GM12801 (cell line): Measurements from ENCODE around the gene ZNHIT1.

Experiments used
- CTCF ChIP-seq: IDR thresholded peaks from one replicate; pipeline ENCODE4 v1.5.1; 2011; ENCODE audit warnings: control low read depth; ENCODE audit not compliant: insufficient read length; ENCODE audit errors: extremely low read depth

The ZNHIT1 gene

GRCh38 chr7:101241443-101242349 is 23.7 kb downstream of the ZNHIT1 start:
- no peak for TF ChIP-seq CTCF

DNA sequence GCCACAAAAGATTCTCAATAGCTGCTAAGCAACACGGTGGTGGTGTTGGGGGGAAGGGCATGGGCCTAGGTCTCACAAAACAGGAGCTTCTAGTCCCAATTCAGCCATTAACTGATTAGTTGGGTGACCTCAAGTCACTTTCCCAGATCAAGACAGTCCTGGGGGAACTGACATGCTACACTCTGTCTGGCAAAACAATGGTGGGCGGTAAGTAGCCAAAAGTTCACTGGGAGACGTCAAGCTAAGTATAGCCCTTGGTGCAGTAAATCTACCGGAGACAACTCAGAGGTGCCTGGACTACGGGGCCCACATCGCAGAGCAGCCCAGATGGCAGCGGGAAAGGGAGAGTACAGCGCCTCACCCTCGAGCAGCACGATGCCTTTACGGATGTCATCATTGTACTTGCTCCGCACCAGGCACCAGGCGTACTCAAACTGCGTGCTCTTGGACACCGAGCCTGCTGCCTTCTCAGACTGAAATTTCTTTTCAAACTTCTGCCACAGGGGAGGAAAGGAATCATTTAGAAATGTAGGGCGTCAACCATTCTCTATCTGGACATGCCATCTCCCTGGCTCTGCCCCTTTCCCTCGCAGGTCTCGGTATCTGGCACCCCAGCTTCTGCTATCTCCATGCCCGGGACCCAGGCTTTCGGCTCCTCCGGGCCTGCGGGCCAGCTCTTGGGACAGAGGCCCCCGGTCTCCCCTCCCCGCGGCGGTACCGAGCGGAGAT is 25.8 kb downstream of the ZNHIT1 start:
- no peak for TF ChIP-seq CTCF

DNA sequence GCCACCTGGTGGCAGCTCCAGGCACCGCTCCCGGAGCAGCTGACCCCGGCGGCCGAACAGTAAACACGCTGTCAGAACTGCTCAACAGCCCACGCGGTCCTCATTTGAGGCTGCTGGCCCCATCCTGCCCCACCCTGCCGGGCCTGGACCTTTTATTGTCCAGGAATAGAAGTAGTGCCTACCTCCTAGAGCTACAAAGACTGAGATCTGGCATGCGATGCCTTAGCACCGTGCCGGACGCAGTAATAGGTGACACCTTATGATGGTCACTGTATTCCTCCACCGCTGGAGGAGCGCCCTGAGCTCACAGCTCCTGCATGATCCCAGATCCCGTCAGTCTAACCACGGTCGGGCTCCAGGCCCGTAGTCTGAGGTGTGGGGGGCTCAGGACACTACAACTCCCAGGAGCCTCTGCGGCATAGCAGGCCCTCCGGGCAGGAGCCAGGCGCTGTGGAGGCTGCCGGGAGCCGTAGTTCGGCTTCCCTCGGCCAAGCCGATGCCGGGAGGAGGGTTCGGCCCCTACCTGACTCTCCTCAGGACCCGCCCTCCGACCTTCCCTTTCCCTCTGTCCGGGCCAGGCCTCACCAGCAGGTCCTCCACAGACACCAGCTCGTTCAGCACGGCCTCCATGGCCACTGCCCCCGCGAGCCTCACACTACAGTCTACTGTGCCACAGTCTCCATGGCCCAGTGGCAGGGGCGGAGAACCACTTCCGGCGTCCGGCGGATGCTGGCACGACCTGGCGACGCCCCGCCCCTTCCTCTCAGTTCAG is 26.6 kb downstream of the ZNHIT1 start, which contains the start of gene FIS1:
Gene FIS1, minus strand, starts transcription at position 707 of the 772 bp plus-strand sequence. Its CDS starts 77 bp downstream, at position 630.
- TF ChIP-seq CTCF: no peak

DNA sequence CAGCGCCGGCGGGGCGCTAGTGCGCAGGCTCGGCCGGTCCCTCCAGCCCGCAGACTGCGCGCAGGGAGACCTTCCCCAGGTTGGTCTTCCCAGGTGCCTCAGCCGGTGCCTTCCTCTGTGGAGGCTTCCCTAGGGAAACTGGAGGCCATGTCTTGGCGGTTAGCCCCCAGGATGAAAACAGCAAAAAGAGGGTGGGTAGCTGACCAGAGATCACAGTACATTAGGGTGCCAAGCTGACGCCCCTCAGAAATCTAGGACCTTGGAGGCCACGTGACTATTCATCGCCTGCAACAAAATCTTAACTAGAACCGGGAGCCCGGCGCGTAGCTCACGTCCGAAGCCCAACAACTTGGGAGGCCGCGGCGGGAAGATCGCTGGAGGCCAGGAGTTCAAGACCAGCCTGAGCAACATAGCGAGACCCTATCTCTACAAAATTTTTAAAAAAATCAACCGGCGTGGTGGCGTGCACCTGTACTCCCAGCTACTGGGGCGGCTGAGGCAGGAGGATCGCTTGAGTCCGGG is 27.2 kb downstream of the ZNHIT1 start:
- TF ChIP-seq CTCF: no peak

- TF ChIP-seq CTCF: no peak
Observed at GRCh38 chr7:101248276-101248675, 30.3 kb downstream of the ZNHIT1 start.

DNA sequence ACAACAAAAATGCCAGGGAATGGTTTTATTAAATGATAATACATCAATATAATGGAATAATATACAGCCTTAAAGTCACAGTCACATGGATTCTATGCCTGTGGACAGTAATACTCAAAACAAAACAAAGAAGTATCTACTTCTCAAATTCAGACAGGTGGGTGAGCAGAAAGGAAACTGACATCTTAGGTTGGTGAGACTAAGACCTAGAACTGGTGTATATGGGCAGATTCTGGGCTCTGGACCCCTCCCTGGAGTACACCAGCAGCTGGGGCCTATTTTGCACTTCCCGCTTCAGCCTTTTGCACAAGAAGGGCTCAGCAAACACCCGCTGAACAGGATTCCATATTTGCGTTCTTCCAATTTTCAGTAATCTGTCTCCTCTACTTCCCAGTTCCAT is 32.4 kb downstream of the ZNHIT1 start:
- no peak for TF ChIP-seq CTCF
